Colonic mucosa (tissue), 4 donors: ENCODE measurements around the gene FADS1. TPM values are rescaled to one million over a fixed set of nuclear protein-coding genes. Genes with fewer than 3 reads are reported as not detected.

Experiments
- DNase-seq: peaks from one replicate; pipeline ENCODE4 v3.0.0-alpha.2; 2020
- H3K27ac ChIP-seq: fragments of 200-600 bp; one replicate; pipeline ENCODE4 v1.8.0; 2021
- H3K27me3 ChIP-seq: fragments of 200-600 bp; one replicate; pipeline ENCODE4 v1.8.0; 2021
- H3K36me3 ChIP-seq: fragments of 200-600 bp; one replicate; pipeline ENCODE4 v1.8.0; 2021
- H3K4me1 ChIP-seq: fragments of 200-600 bp; one replicate; pipeline ENCODE4 v1.8.0; 2021; ENCODE audit warnings: mild to moderate bottlenecking
- H3K4me3 ChIP-seq: fragments of 200-600 bp; one replicate; pipeline ENCODE4 v1.8.0; 2021
- H3K9ac ChIP-seq, 2 donors: one replicate each; pipeline ENCODE4 v1.7.0; 2013; ENCODE audit warnings: control low read depth in 2 of 2, low read depth in 2 of 2, low read length in 2 of 2
- H3K9me3 ChIP-seq: fragments of 200-600 bp; one replicate; pipeline ENCODE4 v1.8.0; 2021
- intact Hi-C: fragments of 100-400 bp; cut with DNase I; formaldehyde crosslinking; loops from one replicate; pipeline ENCODE4 v1.14.1; 2022
- total RNA-seq, 2 donors: library from RNA; stranded (reverse); fragmentation: NEBNext Ultra II Directional in 1 of 2; extraction: Animal tissue kit (Norgen Biotek cat#: 25700) in 1 of 2; gene quantifications; one replicate each; pipeline ENCODE4 v1.2.1, GENCODE V29; 2021
- TF ChIP-seq, protein P1 (sequence below): fragments of 200-600 bp; IDR thresholded peaks from one replicate; pipeline ENCODE4 v1.8.0; 2022; ENCODE audit warnings: antibody characterized with exemption, mild to moderate bottlenecking
- donor health status: healthy.
- donor health status: DM: no; HTN: no; CAD: no.
- donor health status: DM: no; HTN: no; CAD: no.

The FADS1 gene
- total RNA-seq, 2 donors from 2014 or later = 6.9 to 17.4 TPM

DNA sequence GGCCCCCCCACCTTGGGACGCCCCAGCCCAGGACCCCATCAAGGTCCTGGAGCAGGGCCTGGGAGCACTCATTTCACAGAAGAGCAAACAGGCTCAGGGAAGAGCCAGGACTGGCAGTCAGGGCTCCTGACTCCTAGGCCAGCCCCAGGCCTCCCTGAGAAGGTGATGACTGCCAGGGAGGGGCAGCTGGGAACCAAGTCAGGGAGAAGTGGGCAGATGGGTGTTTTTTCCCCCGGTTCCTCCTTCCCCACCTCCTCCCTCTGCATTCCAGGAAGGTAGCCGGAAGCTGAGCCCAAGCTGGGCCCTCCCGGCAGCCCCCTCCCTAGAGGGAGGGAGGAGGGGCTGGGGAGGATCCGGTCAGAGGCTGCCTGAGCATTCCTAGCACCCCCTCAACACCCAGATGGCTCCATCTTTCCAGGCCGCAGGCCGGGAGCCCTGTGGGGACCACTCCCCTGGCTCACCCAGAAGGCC is 44.8 kb downstream of the FADS1 start:
- no peak overlapping the region for H3K4me3 ChIP-seq
- intact Hi-C loops = no loop called here
- H3K9me3 ChIP-seq = no peaks in the 10 kb centered on the region
- TF ChIP-seq, protein P1, sequence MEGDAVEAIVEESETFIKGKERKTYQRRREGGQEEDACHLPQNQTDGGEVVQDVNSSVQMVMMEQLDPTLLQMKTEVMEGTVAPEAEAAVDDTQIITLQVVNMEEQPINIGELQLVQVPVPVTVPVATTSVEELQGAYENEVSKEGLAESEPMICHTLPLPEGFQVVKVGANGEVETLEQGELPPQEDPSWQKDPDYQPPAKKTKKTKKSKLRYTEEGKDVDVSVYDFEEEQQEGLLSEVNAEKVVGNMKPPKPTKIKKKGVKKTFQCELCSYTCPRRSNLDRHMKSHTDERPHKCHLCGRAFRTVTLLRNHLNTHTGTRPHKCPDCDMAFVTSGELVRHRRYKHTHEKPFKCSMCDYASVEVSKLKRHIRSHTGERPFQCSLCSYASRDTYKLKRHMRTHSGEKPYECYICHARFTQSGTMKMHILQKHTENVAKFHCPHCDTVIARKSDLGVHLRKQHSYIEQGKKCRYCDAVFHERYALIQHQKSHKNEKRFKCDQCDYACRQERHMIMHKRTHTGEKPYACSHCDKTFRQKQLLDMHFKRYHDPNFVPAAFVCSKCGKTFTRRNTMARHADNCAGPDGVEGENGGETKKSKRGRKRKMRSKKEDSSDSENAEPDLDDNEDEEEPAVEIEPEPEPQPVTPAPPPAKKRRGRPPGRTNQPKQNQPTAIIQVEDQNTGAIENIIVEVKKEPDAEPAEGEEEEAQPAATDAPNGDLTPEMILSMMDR = no peak
- H3K27ac ChIP-seq = no peak overlapping the region
- no peaks in the 10 kb centered on the region for H3K27me3 ChIP-seq
- DNase-seq = no peak
- H3K36me3 ChIP-seq = no peaks in the 10 kb centered on the region
- H3K4me1 ChIP-seq = no peaks in the 10 kb centered on the region
- no peak overlapping the region for H3K9ac ChIP-seq

DNA sequence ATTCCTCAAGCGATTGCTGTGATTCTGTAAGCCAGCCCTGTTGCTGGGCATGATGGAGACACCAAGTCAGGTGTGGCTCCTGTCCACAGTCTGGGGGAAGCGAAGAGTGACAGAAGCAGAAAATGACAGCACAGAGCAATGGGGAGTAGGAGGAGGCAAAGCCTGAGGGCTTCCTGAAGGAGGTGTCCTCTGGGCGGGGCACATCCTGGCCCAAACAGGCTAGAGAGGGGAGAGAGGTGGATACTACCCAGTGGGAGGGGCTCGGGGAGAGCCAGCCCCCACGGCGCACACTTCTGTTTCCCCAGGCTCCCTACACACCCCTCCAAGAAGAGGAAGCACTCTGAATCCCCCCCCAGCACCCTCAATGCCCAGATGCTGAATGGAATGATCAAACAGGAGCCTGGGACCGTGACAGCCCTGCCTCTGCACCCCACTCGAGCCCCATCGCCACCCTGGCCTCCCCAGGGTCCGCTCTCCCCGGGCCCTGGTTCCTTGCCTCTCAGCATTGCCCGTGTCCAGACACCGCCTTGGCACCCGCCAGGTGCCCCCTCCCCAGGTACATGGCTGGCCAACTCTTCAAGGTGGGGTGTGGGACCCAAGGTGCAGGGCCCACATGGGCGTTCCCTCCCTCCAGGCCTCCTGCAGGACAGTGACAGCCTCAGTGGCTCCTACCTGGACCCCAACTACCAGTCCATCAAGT is 45.5 kb downstream of the FADS1 start:
- Histone ChIP-seq H3K4me3 (no peak overlapping the region), H3K27me3 (no peaks in the 10 kb centered on the region), H3K27ac (no peak overlapping the region), H3K9ac (no peak overlapping the region), H3K36me3 (no peaks in the 10 kb centered on the region), H3K4me1 (no peaks in the 10 kb centered on the region), H3K9me3 (no peaks in the 10 kb centered on the region)
- TF ChIP-seq, protein P1 = no peak
- no peak for DNase-seq
- intact Hi-C loops = no loop called here

DNA sequence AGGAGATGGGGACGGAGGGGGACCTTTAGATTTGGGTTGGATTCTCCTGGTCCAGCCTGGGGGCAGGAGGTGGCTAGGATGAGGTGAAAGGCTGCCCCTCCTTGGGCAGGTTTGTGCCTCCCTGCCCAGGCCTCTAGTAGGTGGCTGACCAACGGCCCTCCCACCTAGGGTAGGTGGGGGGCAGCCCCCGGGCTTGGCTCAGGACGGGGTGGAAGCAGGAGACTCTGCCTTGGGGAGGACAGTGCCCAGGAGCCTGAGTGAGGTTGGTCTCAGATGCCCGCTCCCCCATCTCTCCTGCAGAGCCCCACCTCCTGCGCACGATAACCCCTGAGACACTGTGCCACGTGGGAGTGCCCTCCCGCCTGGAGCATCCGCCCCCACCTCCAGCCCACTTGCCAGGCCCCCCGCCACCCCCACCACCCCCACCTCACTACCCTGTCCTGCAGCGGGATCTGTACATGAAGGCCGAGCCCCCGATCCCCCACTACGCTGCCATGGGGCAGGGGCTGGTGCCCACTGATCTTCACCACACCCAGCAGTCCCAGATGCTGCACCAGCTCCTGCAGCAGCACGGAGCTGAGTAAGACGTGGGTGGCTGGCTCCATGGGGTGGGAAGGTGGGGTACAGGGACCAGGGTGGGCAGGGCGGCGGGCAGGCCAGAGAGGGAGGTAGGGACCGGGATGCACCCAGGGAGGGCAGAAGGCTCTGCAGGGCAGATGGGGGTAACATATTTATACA is 46.7 kb downstream of the FADS1 start:
- no peak for DNase-seq
- TF ChIP-seq, protein P1 = no peak
- no peak overlapping the region for H3K9ac ChIP-seq
- no peaks in the 10 kb centered on the region for H3K27me3 ChIP-seq
- H3K36me3 ChIP-seq = no peaks in the 10 kb centered on the region
- intact Hi-C loops = no loop called here
- no peaks in the 10 kb centered on the region for H3K9me3 ChIP-seq
- H3K4me1 ChIP-seq = no peaks in the 10 kb centered on the region
- H3K27ac ChIP-seq = no peak overlapping the region
- no peak overlapping the region for H3K4me3 ChIP-seq

DNA sequence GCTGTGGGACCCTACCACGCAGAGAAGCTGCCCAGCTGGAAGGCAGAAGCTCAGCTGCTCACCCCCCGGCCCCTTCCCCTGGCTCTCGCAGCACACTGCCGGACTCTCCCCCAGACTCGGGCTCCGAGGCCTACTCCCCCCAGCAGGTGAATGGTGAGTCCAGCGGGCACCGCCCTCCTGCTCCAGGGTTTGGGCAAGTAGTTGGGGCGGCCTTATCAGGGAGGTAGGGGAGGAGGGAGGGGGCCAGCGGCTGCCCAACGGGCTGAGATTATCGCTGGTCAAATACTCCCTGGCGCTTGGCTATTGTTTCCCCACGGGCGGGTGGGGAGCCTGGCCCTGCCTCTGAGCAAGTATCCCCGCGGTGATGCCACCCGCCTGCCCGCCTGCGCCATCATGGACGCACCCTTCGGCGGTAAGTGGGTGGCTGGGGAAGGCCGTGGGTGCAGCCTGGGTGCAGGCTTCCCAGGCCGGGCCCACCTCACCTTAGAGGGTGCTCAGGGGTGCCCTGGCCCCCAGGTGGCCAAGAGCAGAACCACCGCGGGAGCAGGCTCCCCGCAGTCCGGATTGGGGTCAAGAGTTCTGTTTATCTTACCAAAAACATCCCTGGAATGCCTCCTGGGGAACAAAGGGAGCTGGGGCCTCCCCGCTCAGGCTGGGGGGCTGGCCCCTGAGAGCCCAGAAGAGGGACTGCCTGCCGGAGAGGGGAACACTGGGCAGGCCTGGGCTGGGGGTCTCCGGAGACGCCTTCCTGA is 47.5 kb downstream of the FADS1 start:
- intact Hi-C loops = no loop called here
- H3K27ac ChIP-seq = no peak overlapping the region
- H3K9ac ChIP-seq = no peak overlapping the region

More for the DNA sequence above, 47.5 kb downstream of the FADS1 start:
- Histone ChIP-seq H3K4me3 (no peak overlapping the region), H3K36me3 (no peaks in the 10 kb centered on the region), H3K9me3 (no peaks in the 10 kb centered on the region), H3K4me1 (no peaks in the 10 kb centered on the region), H3K27me3 (no peaks in the 10 kb centered on the region)
- DNase-seq = no peak
- TF ChIP-seq, protein P1 = no peak
